Skeletal muscle tissue (tissue), 4 donors: ENCODE data around the gene LRRC49. TPM values are rescaled to one million over a fixed set of nuclear protein-coding genes. Genes with fewer than 3 reads are reported as not detected.
"Not testable (repeated sequence)": the region's sequence is repeated elsewhere in the genome, so short reads cannot be mapped to it uniquely, and the experiment has no call there.

ENCODE experiments used
- H3K27ac ChIP-seq: one replicate; pipeline ENCODE4 v1.7.0; 2013; ENCODE audit warnings: mild to moderate bottlenecking, low read depth, low read length, inconsistent platforms
- H3K27me3 ChIP-seq, 3 donors: one replicate each; pipeline ENCODE4 v1.7.0; 2013; ENCODE audit warnings: low read length in 3 of 3; ENCODE audit not compliant: control insufficient read depth in 3 of 3, insufficient read depth in 3 of 3
- H3K36me3 ChIP-seq, 3 donors: one replicate each; pipeline ENCODE4 v1.7.0; 2013; ENCODE audit warnings: low read length in 3 of 3; ENCODE audit not compliant: control insufficient read depth in 3 of 3, insufficient read depth in 3 of 3
- H3K4me1 ChIP-seq, 3 donors: one replicate each; pipeline ENCODE4 v1.7.0; 2013; ENCODE audit warnings: low read length in 3 of 3, mild to moderate bottlenecking in 3 of 3; ENCODE audit not compliant: control insufficient read depth in 3 of 3, insufficient read depth in 3 of 3
- H3K4me3 ChIP-seq, 3 donors: one replicate each; pipeline ENCODE4 v1.7.0; 2013; ENCODE audit warnings: low read length in 3 of 3
- H3K9ac ChIP-seq, 3 donors: one replicate each; pipeline ENCODE4 v1.7.0; 2013; ENCODE audit warnings: low read length in 3 of 3, mild to moderate bottlenecking in 3 of 3, moderate library complexity in 2 of 3, low read depth in 1 of 3
- H3K9me3 ChIP-seq, 3 donors: one replicate each; pipeline ENCODE4 v1.7.0; 2013; ENCODE audit warnings: low read length in 3 of 3; ENCODE audit not compliant: control insufficient read depth in 3 of 3
- total RNA-seq: library from RNA; depleted of rRNA; stranded (reverse); fragments of >200 nt; gene quantifications from one replicate; pipeline ENCODE4 v1.2.3, GENCODE V29; 2014
- donor health status: Osteomylitis.

LRRC49 gene
- total RNA-seq, 1 donor from 2014 or later: 11.0 TPM

DNA sequence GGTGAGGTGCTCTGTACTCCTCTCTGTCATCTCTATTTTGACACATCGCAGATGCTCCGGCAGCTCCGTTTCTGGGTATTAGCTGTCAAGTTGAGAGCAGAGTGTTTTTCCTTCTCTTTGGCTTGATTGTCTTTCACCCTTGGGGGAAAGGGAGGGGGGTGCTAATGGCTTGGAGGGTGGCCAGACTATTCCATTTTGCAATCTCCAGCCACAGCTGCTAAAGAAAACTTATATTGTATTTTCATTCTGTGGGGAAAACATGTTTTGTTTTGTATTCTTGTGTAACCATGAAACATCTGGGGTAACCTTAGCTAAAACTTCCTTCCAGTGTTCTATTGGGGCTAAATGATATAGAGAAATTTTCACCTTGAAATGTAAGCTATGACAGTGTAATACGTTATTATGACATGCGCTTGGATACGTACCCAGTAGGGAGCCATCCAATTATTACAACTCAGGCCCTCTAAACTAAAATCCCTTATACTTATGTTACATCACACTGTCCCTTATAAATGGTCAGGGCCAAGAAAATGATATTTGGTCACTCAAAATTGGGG, 24.6 kb upstream of the LRRC49 start:
- Histone ChIP-seq H3K27ac (peak overlapping the region; percentile 73), H3K36me3 (no peaks in the 10 kb centered on the region), H3K9ac (no peak overlapping the region)

DNA sequence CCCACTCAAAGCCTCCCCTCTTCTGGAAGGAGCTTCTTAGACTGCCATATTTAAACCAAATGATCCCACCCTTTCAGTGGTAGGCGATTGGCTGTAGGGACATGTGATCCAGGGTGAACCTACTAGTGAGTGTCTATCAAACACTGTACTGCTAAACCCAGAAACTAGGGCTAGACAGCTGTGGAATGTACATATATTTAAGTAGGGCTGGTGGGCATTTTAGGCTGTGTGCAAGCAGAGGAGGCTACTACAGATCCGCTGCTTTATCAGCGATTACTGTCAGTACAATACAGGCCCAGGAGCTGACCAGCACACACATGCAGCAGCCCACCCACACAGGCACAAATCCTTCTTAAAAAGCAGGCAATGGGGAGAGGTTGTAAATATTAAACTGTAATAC, 23.3 kb upstream of the LRRC49 start:
- H3K4me3 ChIP-seq: no peak overlapping the region
- H3K36me3 ChIP-seq: no peaks in the 10 kb centered on the region
- no peaks in the 10 kb centered on the region for H3K9me3 ChIP-seq
- no peaks in the 10 kb centered on the region for H3K27me3 ChIP-seq
- H3K9ac ChIP-seq: no peak overlapping the region
- H3K27ac ChIP-seq: no peak overlapping the region
- peaks cover 11 to 16% (median 16%) of the 10 kb centered on the region in 3 donors for H3K4me1 ChIP-seq

More for the DNA sequence above, 24.6 kb upstream of the LRRC49 start:
- Histone ChIP-seq H3K9me3 (no peaks in the 10 kb centered on the region), H3K27me3 (no peaks in the 10 kb centered on the region), H3K4me3 (no peak overlapping the region), H3K4me1 (peaks cover 11 to 20% (median 16%) of the 10 kb centered on the region in 3 donors)

DNA sequence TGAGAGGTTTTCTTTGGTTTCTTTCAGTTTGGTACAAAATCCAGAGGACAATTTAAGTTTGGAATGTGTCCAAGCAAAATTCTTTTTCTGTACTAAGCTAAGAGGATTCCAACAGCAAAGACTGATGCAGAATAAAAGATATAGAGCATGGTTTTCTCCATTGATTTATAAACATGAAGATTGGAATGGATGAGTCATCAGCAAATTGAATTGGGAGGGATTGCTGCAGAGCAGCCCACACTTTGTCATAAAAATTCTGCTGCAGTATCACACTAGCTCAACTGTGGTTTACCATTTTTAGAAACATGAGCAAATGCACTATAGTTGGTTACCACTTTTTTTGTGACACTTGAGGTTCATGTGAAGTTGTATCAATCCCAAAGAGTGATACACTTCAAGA, 22.6 kb upstream of the LRRC49 start:
- no peak overlapping the region for H3K9ac ChIP-seq
- no peaks in the 10 kb centered on the region for H3K27me3 ChIP-seq
- H3K4me1 ChIP-seq: peaks cover 11 to 16% (median 16%) of the 10 kb centered on the region in 3 donors
- no peaks in the 10 kb centered on the region for H3K9me3 ChIP-seq
- no peak overlapping the region for H3K4me3 ChIP-seq
- H3K36me3 ChIP-seq: no peaks in the 10 kb centered on the region
- peak overlapping the region; percentile 7 for H3K27ac ChIP-seq

GRCh38 chr15:70871490-70871889, 21.1 kb upstream of the LRRC49 start:
- not testable (repeated sequence) for H3K27me3 ChIP-seq, H3K4me3 ChIP-seq, H3K36me3 ChIP-seq, H3K9ac ChIP-seq, H3K9me3 ChIP-seq, H3K27ac ChIP-seq
- peaks cover 11 to 16% (median 16%) of the 10 kb centered on the region in 3 donors for H3K4me1 ChIP-seq

DNA sequence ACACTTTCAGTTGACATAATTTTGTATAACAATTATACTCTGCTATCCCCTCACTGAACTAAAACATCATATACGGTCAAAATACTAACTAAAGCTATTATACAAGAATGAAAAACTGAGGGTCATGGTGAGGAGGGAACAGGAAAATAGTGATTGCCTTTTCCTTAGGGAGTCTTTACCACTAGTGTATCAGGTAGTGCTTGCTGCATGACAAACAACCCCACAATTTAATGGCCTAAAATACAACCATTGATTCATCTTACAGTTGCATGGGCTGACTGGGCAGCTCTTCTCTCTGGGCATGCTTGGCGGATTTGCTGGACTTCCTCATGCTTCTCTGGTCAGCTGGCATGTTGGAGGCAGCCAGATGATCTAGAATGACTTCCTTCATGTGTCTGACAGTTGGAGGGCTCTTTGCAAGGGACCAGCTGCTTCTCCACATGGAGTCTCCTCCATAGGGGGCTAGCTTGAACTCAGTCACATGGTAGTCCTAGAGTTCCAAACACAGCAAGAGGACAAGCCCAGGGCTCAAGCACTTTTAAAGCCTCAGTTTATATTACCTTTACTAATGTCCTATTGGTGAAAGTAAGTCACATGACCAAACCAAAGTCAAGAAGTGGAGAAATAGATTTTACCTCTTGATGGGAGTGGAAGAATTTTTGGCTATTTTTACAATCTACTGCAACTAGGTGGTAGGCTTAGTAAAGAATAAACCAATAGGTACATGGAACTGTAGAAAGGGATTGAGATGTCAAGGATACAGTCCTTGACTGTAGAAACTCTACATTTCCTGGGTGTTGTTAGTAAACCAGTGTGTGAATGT, 19.2 kb upstream of the LRRC49 start:
- H3K9ac ChIP-seq: no peak overlapping the region
- peaks cover 0 to 3% (median 0%) of the 10 kb centered on the region in 3 donors for H3K27me3 ChIP-seq
- H3K4me3 ChIP-seq: no peak overlapping the region
- H3K9me3 ChIP-seq: no peaks in the 10 kb centered on the region
- H3K4me1 ChIP-seq: peaks cover 6 to 10% (median 7%) of the 10 kb centered on the region in 3 donors
- H3K27ac ChIP-seq: no peak overlapping the region
- H3K36me3 ChIP-seq: no peaks in the 10 kb centered on the region

DNA sequence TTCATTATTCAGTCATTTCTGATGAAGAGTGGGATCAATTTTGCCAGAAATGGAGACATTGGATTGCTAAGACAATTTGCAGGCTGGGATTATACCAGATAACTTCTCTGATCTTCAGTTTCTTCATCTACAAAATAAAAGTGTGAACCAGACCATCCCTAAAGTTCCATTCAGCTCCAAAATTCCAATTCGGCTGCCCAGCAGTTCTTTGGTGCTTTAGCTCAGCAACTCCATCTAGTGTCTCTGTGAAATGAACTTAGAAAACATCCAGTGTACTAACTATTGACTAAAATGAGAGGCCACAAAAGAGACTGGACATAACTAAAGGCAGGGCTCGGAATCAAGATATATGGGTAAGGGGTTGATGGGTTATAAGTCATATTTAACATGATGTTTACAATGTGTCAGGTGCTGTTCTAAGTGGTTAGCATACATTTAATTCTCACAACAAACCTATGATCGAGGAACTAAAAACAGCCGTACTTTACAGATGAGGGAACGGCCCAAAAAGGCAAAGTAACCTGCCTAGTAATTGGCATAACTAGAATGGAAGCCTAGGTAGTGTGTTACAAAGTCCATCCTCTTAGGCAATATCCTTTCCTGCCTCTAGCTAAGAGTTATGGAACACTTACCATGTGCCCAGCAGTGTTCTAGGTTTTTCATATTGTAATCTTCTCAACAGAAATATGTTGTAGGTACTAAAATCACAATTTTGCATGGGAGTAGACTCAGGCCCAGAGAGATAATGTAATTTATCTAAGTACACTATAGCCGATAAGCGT, 17.4 kb upstream of the LRRC49 start:
- Histone ChIP-seq H3K9ac (no peak overlapping the region), H3K36me3 (no peaks in the 10 kb centered on the region), H3K9me3 (no peaks in the 10 kb centered on the region), H3K4me3 (no peak overlapping the region), H3K27me3 (peaks cover 0 to 3% (median 0%) of the 10 kb centered on the region in 3 donors), H3K4me1 (peaks cover 0 to 3% (median 3%) of the 10 kb centered on the region in 3 donors), H3K27ac (no peak overlapping the region)

DNA sequence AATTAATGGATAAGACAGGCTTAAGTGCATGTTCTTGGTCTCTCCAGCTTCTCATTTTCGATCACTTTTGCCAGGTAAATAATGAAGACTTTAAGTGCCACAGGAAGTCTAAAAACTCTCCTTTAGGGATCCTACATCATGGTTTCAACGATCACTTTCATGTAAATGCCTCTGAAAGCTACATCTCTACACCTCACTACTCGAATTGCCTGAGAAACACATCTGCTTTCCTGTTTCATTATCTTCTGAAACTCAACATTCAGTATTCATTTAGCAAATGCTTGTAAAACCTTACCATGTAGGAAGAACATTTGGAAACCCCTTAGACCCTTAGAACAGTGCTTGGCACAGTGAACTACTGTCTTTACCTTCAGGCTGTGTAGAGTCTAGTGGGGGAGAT, 16.6 kb upstream of the LRRC49 start:
- no peak overlapping the region for H3K9ac ChIP-seq
- no peak overlapping the region for H3K27ac ChIP-seq
- H3K4me1 ChIP-seq: no peaks in the 10 kb centered on the region
- no peak overlapping the region for H3K4me3 ChIP-seq
- no peaks in the 10 kb centered on the region for H3K9me3 ChIP-seq
- peaks cover 0 to 3% (median 0%) of the 10 kb centered on the region in 3 donors for H3K27me3 ChIP-seq
- no peaks in the 10 kb centered on the region for H3K36me3 ChIP-seq

DNA sequence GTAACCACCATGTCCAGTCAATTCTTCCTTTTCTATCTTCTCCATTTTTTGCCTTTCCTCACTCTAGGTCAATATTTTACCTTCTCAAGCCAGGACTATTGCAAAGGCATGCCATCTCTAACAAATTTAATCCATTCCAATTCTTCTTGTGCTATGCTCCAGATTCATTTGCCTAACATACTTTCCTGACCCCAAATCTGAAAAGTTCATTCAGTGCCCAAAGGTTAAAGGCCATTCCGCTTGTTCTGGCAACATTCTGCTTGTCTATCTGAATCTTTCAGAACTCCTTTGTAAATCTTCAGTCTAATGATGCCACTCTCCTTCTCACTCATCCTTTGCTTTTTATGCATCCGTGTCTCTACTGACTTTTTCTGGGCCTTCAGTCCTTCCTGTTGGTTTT, 15.9 kb upstream of the LRRC49 start:
- Histone ChIP-seq H3K4me3 (no peak overlapping the region), H3K4me1 (no peaks in the 10 kb centered on the region), H3K27ac (no peak overlapping the region), H3K36me3 (no peaks in the 10 kb centered on the region), H3K9me3 (no peaks in the 10 kb centered on the region), H3K9ac (no peak overlapping the region), H3K27me3 (peaks cover 0 to 3% (median 0%) of the 10 kb centered on the region in 3 donors)

DNA sequence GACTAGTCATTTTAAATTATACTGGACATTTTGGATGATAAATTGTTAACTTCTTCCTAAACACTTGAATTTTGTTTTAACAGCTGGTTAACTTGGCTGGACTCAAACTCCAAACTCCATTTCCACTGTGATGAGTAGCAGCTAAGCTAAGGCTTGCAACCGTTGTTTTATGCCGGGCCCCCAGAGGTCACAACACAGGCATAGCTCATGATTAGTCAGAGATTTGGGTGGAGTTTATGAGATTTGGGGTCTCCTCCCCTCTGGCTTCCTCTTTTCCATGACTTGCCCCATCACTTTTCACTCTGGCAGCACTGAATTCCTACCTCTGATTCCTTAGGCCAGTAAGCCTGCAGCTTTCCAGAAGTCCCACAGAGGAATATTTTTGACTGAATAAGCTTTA, 13.2 kb upstream of the LRRC49 start:
- no peaks in the 10 kb centered on the region for H3K4me1 ChIP-seq
- H3K36me3 ChIP-seq: no peaks in the 10 kb centered on the region
- no peak overlapping the region for H3K4me3 ChIP-seq

GRCh38 chr15:70880781-70881180, 11.8 kb upstream of the LRRC49 start:
- Histone ChIP-seq H3K36me3 (no peaks in the 10 kb centered on the region), H3K4me3 (no peak overlapping the region), H3K4me1 (no peaks in the 10 kb centered on the region), H3K9ac (no peak overlapping the region), H3K27me3 (peaks cover 0 to 3% (median 0%) of the 10 kb centered on the region in 3 donors), H3K9me3 (no peaks in the 10 kb centered on the region), H3K27ac (no peak overlapping the region)

More for the DNA sequence above, 13.2 kb upstream of the LRRC49 start:
- peaks cover 0 to 3% (median 0%) of the 10 kb centered on the region in 3 donors for H3K27me3 ChIP-seq
- H3K9me3 ChIP-seq: no peaks in the 10 kb centered on the region
- no peak overlapping the region for H3K27ac ChIP-seq
- no peak overlapping the region for H3K9ac ChIP-seq
